Neural cell (in vitro differentiated cells): ENCODE measurements around the gene VAV3. TPM values are rescaled to one million over a fixed set of nuclear protein-coding genes. Genes with fewer than 3 reads are reported as not detected.

ENCODE experiments used
- H2AFZ ChIP-seq: fragments of 200-600, 300-800 bp; sonication (generic), shearing (Covaris generic); 2 replicates; pipeline ENCODE4 v1.6.0; 2014; ENCODE audit warnings: low read depth, mild to moderate bottlenecking, antibody characterized with exemption, low read length, moderate library complexity
- H3F3A ChIP-seq: fragments of 200-600 bp; shearing (Covaris generic); 2 replicates; pipeline ENCODE4 v1.6.1; 2016; ENCODE audit warnings: mild to moderate bottlenecking, moderate library complexity, mixed read lengths, antibody characterized with exemption, low read length; ENCODE audit not compliant: insufficient read depth, poor library complexity, severe bottlenecking
- H3K27ac ChIP-seq: fragments of 200-600, 300-800 bp; sonication (generic), shearing (Covaris generic); 2 replicates; pipeline ENCODE4 v1.5.1; 2014; ENCODE audit warnings: mild to moderate bottlenecking, low read length, moderate library complexity
- H3K27me3 ChIP-seq: fragments of 300-800, 200-600 bp; sonication (generic), shearing (Covaris generic); 2 replicates; pipeline ENCODE4 v1.6.0; 2014; ENCODE audit warnings: mild to moderate bottlenecking, low read depth, low read length, moderate library complexity; ENCODE audit not compliant: insufficient read depth
- H3K36me3 ChIP-seq: fragments of 300-800, 200-600 bp; sonication (generic), shearing (Covaris generic); 2 replicates; pipeline ENCODE4 v1.5.1; 2014; ENCODE audit warnings: mild to moderate bottlenecking, antibody characterized with exemption, low read length, moderate library complexity; ENCODE audit not compliant: insufficient read depth
- H3K4me2 ChIP-seq: fragments of 300-800, 200-600 bp; sonication (generic), shearing (Covaris generic); 2 replicates; pipeline ENCODE4 v1.6.0; 2014; ENCODE audit warnings: mild to moderate bottlenecking, low read length
- H3K4me3 ChIP-seq: fragments of 300-800, 200-600 bp; sonication (generic), shearing (Covaris generic); 2 replicates; pipeline ENCODE4 v1.5.1; 2014; ENCODE audit warnings: mild to moderate bottlenecking, low read length, moderate library complexity
- H3K79me2 ChIP-seq: fragments of 200-600 bp; shearing (Covaris generic); replicated peaks from 2 replicates; pipeline ENCODE4 v1.6.0; 2014; ENCODE audit warnings: mild to moderate bottlenecking, low read length, moderate library complexity; ENCODE audit not compliant: insufficient read depth
- H3K9ac ChIP-seq: fragments of 300-800, 200-600 bp; sonication (generic), shearing (Covaris generic); 2 replicates; pipeline ENCODE4 v1.6.1; 2016; ENCODE audit warnings: mild to moderate bottlenecking, low read length, mixed read lengths
- H3K9me2 ChIP-seq: fragments of 200-600 bp; shearing (Covaris generic); 2 replicates; pipeline ENCODE4 v1.6.1; 2016; ENCODE audit warnings: mild to moderate bottlenecking, low read length, mixed read lengths; ENCODE audit not compliant: insufficient read depth
- H3K9me3 ChIP-seq: fragments of 200-600, 300-800 bp; sonication (generic), shearing (Covaris generic); 2 replicates; pipeline ENCODE4 v1.6.1; 2016; ENCODE audit warnings: mild to moderate bottlenecking, mixed run types, low read length, moderate library complexity, mixed read lengths
- H4K20me1 ChIP-seq: fragments of 200-600 bp; shearing (Covaris generic); 2 replicates; pipeline ENCODE4 v1.6.1; 2016; ENCODE audit warnings: mild to moderate bottlenecking, mixed run types; ENCODE audit not compliant: insufficient read depth
- EP300 ChIP-seq: fragments of 450-650 bp; conservative IDR thresholded peaks from 2 replicates; pipeline ENCODE4 v1.6.1; 2014; ENCODE audit warnings: antibody characterized with exemption, mild to moderate bottlenecking, moderate library complexity; ENCODE audit not compliant: poor library complexity, severe bottlenecking
- EZH2 ChIP-seq: fragments of 200-600, 300-800 bp; shearing (Covaris generic), sonication (generic); IDR thresholded peaks from 2 replicates; pipeline ENCODE4 v1.6.1; 2014; ENCODE audit warnings: antibody characterized with exemption, low read length, borderline replicate concordance, mild to moderate bottlenecking; ENCODE audit not compliant: insufficient read depth, poor library complexity, severe bottlenecking
- MXI1 ChIP-seq: fragments of 450-650 bp; conservative IDR thresholded peaks from 2 replicates; pipeline ENCODE4 v1.6.1; 2014; ENCODE audit warnings: antibody characterized with exemption, mild to moderate bottlenecking; ENCODE audit not compliant: poor library complexity, severe bottlenecking
- POLR2AphosphoS5 ChIP-seq: IDR thresholded peaks from 2 replicates; pipeline ENCODE4 v1.6.1; 2012
- RAD21 ChIP-seq: fragments of 450-650 bp; conservative IDR thresholded peaks from 2 replicates; pipeline ENCODE4 v1.6.1; 2014; ENCODE audit warnings: antibody characterized with exemption, mild to moderate bottlenecking, moderate library complexity
- SMC3 ChIP-seq: fragments of 450-650 bp; conservative IDR thresholded peaks from 2 replicates; pipeline ENCODE4 v1.6.1; 2014; ENCODE audit warnings: antibody characterized with exemption, mild to moderate bottlenecking, moderate library complexity; ENCODE audit not compliant: poor library complexity
- TAF1 ChIP-seq: IDR thresholded peaks from 2 replicates; pipeline ENCODE4 v1.6.1; 2012; ENCODE audit warnings: low read depth
- polyA plus RNA-seq: library from polyadenylated mRNA; depleted of rRNA; stranded (reverse); fragments of >200 nt; gene quantifications from 2 replicates; pipeline ENCODE4 v1.2.3, GENCODE V29; 2014
- TF ChIP-seq, protein P1 (sequence below): fragments of 450-650 bp; IDR thresholded peaks from 2 replicates; pipeline ENCODE4 v1.5.1; 2014; ENCODE audit warnings: antibody characterized with exemption, mild to moderate bottlenecking, moderate library complexity; ENCODE audit not compliant: poor library complexity, severe bottlenecking
- TF ChIP-seq, protein P2 (sequence below): IDR thresholded peaks from 2 replicates; pipeline ENCODE4 v1.6.1; 2012; ENCODE audit warnings: borderline replicate concordance

The VAV3 gene
- polyA plus RNA-seq, 1 donor from 2014 or later, result 7.6 TPM

DNA sequence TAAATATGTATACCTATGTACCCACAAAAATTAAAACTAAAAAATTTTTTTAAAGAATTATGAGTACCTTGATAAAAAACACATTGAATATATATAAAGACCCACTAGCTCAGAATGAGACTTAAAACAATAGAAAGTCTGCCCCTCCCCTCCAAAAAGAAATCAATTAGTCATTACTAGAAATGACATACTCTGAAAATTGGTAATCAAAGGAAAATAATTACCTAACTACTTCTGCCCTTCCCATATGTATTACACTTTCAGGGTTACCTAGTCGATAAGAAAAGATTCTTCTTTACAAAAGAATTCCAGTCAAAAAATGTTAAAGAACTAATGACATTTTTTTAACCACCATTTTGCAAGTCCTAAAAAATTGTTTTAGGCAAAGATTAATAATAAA lies 34.7 kb downstream of the VAV3 start:
- H3K9ac ChIP-seq, result no peak overlapping the region
- H3K4me2 ChIP-seq, result no peak overlapping the region
- H4K20me1 ChIP-seq, result no peaks in the 10 kb centered on the region
- H3K79me2 ChIP-seq, result no peaks in the 10 kb centered on the region
- H3K4me3 ChIP-seq, result no peak overlapping the region
- H3K9me3 ChIP-seq, result no peaks in the 10 kb centered on the region
- H3K27ac ChIP-seq, result no peak overlapping the region
- no peaks in the 10 kb centered on the region for H3K27me3 ChIP-seq
- no peaks in the 10 kb centered on the region for H3K9me2 ChIP-seq
- no peaks in the 10 kb centered on the region for H3F3A ChIP-seq
- TF ChIP-seq TAF1 (no peak), POLR2AphosphoS5 (no peak), EP300 (no peak), MXI1 (no peak), SMC3 (no peak), RAD21 (no peak), EZH2 (no peak)
- TF ChIP-seq, protein P1, sequence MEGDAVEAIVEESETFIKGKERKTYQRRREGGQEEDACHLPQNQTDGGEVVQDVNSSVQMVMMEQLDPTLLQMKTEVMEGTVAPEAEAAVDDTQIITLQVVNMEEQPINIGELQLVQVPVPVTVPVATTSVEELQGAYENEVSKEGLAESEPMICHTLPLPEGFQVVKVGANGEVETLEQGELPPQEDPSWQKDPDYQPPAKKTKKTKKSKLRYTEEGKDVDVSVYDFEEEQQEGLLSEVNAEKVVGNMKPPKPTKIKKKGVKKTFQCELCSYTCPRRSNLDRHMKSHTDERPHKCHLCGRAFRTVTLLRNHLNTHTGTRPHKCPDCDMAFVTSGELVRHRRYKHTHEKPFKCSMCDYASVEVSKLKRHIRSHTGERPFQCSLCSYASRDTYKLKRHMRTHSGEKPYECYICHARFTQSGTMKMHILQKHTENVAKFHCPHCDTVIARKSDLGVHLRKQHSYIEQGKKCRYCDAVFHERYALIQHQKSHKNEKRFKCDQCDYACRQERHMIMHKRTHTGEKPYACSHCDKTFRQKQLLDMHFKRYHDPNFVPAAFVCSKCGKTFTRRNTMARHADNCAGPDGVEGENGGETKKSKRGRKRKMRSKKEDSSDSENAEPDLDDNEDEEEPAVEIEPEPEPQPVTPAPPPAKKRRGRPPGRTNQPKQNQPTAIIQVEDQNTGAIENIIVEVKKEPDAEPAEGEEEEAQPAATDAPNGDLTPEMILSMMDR, result no peak
- TF ChIP-seq, protein P2, sequence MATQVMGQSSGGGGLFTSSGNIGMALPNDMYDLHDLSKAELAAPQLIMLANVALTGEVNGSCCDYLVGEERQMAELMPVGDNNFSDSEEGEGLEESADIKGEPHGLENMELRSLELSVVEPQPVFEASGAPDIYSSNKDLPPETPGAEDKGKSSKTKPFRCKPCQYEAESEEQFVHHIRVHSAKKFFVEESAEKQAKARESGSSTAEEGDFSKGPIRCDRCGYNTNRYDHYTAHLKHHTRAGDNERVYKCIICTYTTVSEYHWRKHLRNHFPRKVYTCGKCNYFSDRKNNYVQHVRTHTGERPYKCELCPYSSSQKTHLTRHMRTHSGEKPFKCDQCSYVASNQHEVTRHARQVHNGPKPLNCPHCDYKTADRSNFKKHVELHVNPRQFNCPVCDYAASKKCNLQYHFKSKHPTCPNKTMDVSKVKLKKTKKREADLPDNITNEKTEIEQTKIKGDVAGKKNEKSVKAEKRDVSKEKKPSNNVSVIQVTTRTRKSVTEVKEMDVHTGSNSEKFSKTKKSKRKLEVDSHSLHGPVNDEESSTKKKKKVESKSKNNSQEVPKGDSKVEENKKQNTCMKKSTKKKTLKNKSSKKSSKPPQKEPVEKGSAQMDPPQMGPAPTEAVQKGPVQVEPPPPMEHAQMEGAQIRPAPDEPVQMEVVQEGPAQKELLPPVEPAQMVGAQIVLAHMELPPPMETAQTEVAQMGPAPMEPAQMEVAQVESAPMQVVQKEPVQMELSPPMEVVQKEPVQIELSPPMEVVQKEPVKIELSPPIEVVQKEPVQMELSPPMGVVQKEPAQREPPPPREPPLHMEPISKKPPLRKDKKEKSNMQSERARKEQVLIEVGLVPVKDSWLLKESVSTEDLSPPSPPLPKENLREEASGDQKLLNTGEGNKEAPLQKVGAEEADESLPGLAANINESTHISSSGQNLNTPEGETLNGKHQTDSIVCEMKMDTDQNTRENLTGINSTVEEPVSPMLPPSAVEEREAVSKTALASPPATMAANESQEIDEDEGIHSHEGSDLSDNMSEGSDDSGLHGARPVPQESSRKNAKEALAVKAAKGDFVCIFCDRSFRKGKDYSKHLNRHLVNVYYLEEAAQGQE, result no peak
- no peaks in the 10 kb centered on the region for H3K36me3 ChIP-seq
- no peak overlapping the region for H2AFZ ChIP-seq

DNA sequence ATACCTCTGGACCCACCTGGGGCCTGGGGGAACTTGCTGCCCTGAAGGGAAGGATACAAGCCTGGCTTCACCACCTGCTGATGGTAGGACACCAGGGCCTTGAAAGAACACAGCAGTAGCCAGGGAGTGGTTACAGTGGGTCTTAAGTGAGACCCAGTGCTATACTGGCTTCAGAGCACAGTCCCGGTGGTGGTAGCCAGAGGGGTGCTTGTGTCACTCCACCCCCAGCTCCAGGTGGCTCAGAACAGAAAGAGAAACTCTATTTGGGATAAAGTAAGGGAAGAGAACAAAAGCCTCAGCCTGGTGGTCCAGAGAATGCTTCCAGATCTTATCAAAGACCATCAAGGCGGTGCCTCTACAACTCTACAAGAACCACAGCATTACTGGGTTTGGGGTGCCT lies 37.2 kb downstream of the VAV3 start:
- no peaks in the 10 kb centered on the region for H4K20me1 ChIP-seq
- H3K4me3 ChIP-seq, result no peak overlapping the region
- H3K9me3 ChIP-seq, result no peaks in the 10 kb centered on the region
- H3K36me3 ChIP-seq, result no peaks in the 10 kb centered on the region
- no peaks in the 10 kb centered on the region for H3K9me2 ChIP-seq
- H2AFZ ChIP-seq, result no peak overlapping the region
- H3K27ac ChIP-seq, result no peak overlapping the region
- TF ChIP-seq EZH2, result no peak
- no peak for TF ChIP-seq MXI1
- TF ChIP-seq EP300, result no peak
- TF ChIP-seq POLR2AphosphoS5, result no peak
- TF ChIP-seq SMC3, result no peak
- TF ChIP-seq RAD21, result no peak
- TF ChIP-seq, protein P2, result no peak
- TF ChIP-seq, protein P1, result no peak
- TF ChIP-seq TAF1, result no peak
- H3K27me3 ChIP-seq, result no peaks in the 10 kb centered on the region
- H3K79me2 ChIP-seq, result no peaks in the 10 kb centered on the region
- H3F3A ChIP-seq, result no peaks in the 10 kb centered on the region
- H3K4me2 ChIP-seq, result no peak overlapping the region
- no peak overlapping the region for H3K9ac ChIP-seq
